K562 (cell line): ENCODE results near the gene LRRC51. TPM values are rescaled to one million over a fixed set of nuclear protein-coding genes. Genes with fewer than 3 reads are reported as not detected.
A peak's percentile ranks its signal among the peaks of the same experiment; 100 is the strongest.

Source experiments
- ARID4B ChIP-seq: sonication (generic); formaldehyde crosslinking; IDR thresholded peaks from 2 replicates; pipeline ENCODE4 v1.8.0; 2022; ENCODE audit warnings: mild to moderate bottlenecking, missing genetic modification reagents
- ARNT ChIP-seq, 2 experiments: fragments of 450-650 bp; IDR thresholded peaks; 2 replicates each; pipeline ENCODE4 v1.6.1; 2016; ENCODE audit warnings: mild to moderate bottlenecking in 1 of 2
- BRD4 ChIP-seq: fragments of 200-600 bp; sonication (generic); IDR thresholded peaks from 2 replicates; pipeline ENCODE4 v1.6.1; 2017; ENCODE audit warnings: inconsistent platforms
- FOXJ2 ChIP-seq: fragments of 200-800 bp; sonication (Bioruptor generic); IDR thresholded peaks from 2 replicates; pipeline ENCODE4 v1.6.1; 2016; ENCODE audit warnings: missing genetic modification characterization, missing compliant biosample characterization
- MAFG ChIP-seq: fragments of 450-650 bp; conservative IDR thresholded peaks from 2 replicates; pipeline ENCODE4 v1.6.1; 2016; ENCODE audit warnings: missing genetic modification characterization, missing compliant biosample characterization
- NBN ChIP-seq: fragments of 450-650 bp; IDR thresholded peaks from 2 replicates; pipeline ENCODE4 v1.6.1; 2016; ENCODE audit warnings: low read depth, mild to moderate bottlenecking
- RAD21 ChIP-seq, 2 experiments: fragments of 250-450 bp in 1 of 2; fragments of 450-650 bp in 1 of 2; sonication (Bioruptor Pico) in 1 of 2; formaldehyde crosslinking in 1 of 2; IDR thresholded peaks in 1 of 2; conservative IDR thresholded peaks in 1 of 2; 2 replicates each; pipeline versions ENCODE4 v1.4.0 to v1.8.0; 2020 to 2022; ENCODE audit warnings: mild to moderate bottlenecking in 2 of 2, moderate library complexity in 1 of 2
- RHOXF2B ChIP-seq: fragments of 250-450 bp; sonication (Bioruptor Pico); conservative IDR thresholded peaks from 2 replicates; pipeline ENCODE4 v1.5.1; 2021
- SOX6 ChIP-seq: fragments of 450-650 bp; IDR thresholded peaks from 2 replicates; pipeline ENCODE4 v1.6.1; 2014; ENCODE audit warnings: mild to moderate bottlenecking
- THRAP3 ChIP-seq: fragments of 450-650 bp; IDR thresholded peaks from 2 replicates; pipeline ENCODE4 v1.6.1; 2016; ENCODE audit warnings: mild to moderate bottlenecking, inconsistent platforms, borderline replicate concordance
- ZBED1 ChIP-seq: IDR thresholded peaks from 2 replicates; pipeline ENCODE4 v1.6.1; 2014
- ZBTB43 ChIP-seq: sonication (generic); formaldehyde crosslinking; IDR thresholded peaks from 2 replicates; pipeline ENCODE4 v1.8.0; 2023; ENCODE audit warnings: mild to moderate bottlenecking, missing genetic modification reagents
- ZNF175 ChIP-seq: fragments of 200-800 bp; sonication (Bioruptor generic); IDR thresholded peaks from 2 replicates; pipeline ENCODE4 v1.6.1; 2016; ENCODE audit warnings: low read depth, mild to moderate bottlenecking, missing genetic modification characterization, missing compliant biosample characterization
- ZNF408 ChIP-seq: fragments of 250-450 bp; sonication (Bioruptor Pico); IDR thresholded peaks from 2 replicates; pipeline ENCODE4 v1.4.0; 2020; ENCODE audit warnings: low read depth, mild to moderate bottlenecking, moderate library complexity
- ZNF444 ChIP-seq: fragments of 250-450 bp; sonication (Bioruptor Pico); IDR thresholded peaks from 2 replicates; pipeline ENCODE4 v1.4.0; 2020; ENCODE audit warnings: mild to moderate bottlenecking, moderate library complexity
- ZNF75A ChIP-seq: fragments of 450-650 bp; formaldehyde crosslinking; IDR thresholded peaks from 2 replicates; pipeline ENCODE4 v1.4.0; 2020; ENCODE audit warnings: mild to moderate bottlenecking
- polyA plus RNA-seq, 8 experiments: library from polyadenylated mRNA; depleted of rRNA in 4 of 8; stranded (reverse) in 5 of 8; unstranded in 3 of 8; fragments of >200 nt; fragmentation: Nextera tagmentation in 2 of 8; fragmentation: Illumina TruSeq in 1 of 8; extraction: Ambion mirVana in 2 of 8; extraction: Trizol in 1 of 8; gene quantifications; 2 replicates each; pipeline versions ENCODE4 v1.2.1 to v1.2.3, GENCODE V29; 2011 to 2014; ENCODE audit warnings: inconsistent platforms in 1 of 8, missing spikeins in 1 of 8
- total RNA-seq, 7 experiments: library from RNA; depleted of rRNA in 6 of 7; stranded (reverse); fragments of >200 nt in 6 of 7; fragmentation: Illumina TruSeq in 2 of 7; extraction: Trizol in 2 of 7; gene quantifications; 2 replicates each; pipeline versions ENCODE4 v1.2.1 to v1.2.3, GENCODE V29; 2011 to 2021; ENCODE audit warnings: low replicate concordance in 1 of 7
- TF ChIP-seq, protein P1 (sequence below), 3 experiments: fragments of 200-800 bp in 1 of 3; sonication (Bioruptor generic) in 1 of 3; sonication (generic) in 1 of 3; formaldehyde crosslinking in 1 of 3; IDR thresholded peaks; 2 replicates each; pipeline versions ENCODE4 v1.6.1 to v1.8.0; 2016 to 2022; ENCODE audit warnings: mild to moderate bottlenecking in 2 of 3, missing compliant biosample characterization in 2 of 3, missing genetic modification characterization in 2 of 3, missing genetic modification reagents in 1 of 3
- TF ChIP-seq, protein P2 (sequence below), 2 experiments: fragments of 450-650 bp; IDR thresholded peaks; 2 replicates each; pipeline ENCODE4 v1.6.1; 2016

LRRC51 gene
- total and polyA plus RNA-seq, 9 of the 15 experiments (the other 6 are each of a cell fraction or from before 2014, with no cell fraction given): 4.7 to 10.6 (median 5.6) TPM

DNA sequence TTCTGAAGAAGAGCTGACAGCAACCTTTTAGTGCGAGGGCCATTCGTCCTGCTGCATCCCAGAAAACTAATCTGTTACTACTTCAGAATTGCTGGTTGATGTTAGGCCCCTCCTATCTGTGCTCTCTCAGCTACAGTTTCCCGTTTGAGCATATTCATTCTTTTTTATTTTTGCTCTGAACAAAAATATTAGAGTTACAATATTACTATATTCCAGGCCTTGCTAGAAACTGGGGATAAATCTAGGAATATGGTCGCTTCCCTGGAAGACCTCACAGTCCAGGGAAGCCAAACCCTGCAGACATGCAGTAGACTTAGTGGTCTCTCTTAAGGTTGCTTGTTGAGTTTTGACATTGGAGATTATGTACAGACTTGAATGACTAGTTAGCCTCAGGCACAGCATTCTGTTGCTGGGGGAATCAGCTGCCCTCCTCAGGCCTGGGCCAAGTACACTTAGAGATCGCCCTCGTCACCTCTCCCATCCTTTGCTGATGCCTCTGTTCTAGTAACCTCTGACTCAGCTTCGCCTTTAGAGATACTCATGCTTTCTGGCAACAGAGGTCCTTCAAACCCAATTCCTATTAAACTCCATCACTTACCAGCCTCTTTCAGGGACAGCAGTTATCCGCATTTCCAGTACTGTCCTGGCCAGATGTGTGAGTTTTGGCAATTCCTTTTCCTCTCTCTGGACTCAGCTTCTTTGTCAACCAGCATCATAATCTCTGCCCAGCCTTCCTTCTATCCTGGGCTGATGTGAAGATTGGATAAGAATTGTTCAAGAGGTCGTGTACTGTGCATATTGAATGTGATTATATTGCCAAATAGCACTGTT lies 32.5 kb downstream of the LRRC51 start (continued):
- TF ChIP-seq, protein P1, sequence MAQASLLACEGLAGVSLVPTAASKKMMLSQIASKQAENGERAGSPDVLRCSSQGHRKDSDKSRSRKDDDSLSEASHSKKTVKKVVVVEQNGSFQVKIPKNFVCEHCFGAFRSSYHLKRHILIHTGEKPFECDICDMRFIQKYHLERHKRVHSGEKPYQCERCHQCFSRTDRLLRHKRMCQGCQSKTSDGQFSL (CRISPR knock-in tag; IDR thresholded peaks at IDR 0.05): no peak
- TF ChIP-seq, protein P1 (tag; IDR thresholded peaks at IDR 0.05): peak in 1 of 2 experiments; percentile 44; a peak in 1 of 4 replicates
- peak; percentile 37; the same call in 1 of the 2 replicates for TF ChIP-seq ZNF75A (CRISPR knock-in tag)
- TF ChIP-seq RHOXF2B: no peak
- TF ChIP-seq MAFG (tag): 0 out of 2 replicates have a peak, but pooled peaks have one; percentile 19
- peak in 1 of 2 experiments; percentile 78; a peak in 2 of 4 replicates for TF ChIP-seq ARNT (IDR thresholded peaks at IDR 0.05)
- TF ChIP-seq ZBTB43 (CRISPR knock-in tag): no peak
- TF ChIP-seq ZBED1: no peak
- peak; percentile 65; the same call in 1 of the 2 replicates for TF ChIP-seq NBN
- TF ChIP-seq ARID4B: 0 out of 2 replicates have a peak, but pooled peaks have one; percentile 36
- 0 out of 2 replicates have a peak, but pooled peaks have one; percentile 20 for TF ChIP-seq ZNF175 (CRISPR knock-in tag)
- TF ChIP-seq FOXJ2: 0 out of 2 replicates have a peak, but pooled peaks have one; percentile 5
- TF ChIP-seq BRD4: peak; percentile 79
- 0 out of 4 replicates have a peak, but pooled peaks of 1 of the 2 experiments have one; percentile 1 for TF ChIP-seq RAD21 (CRISPR knock-in tag; conservative IDR thresholded peaks at IDR 0.05 in 1 of 2, IDR thresholded peaks at IDR 0.05 in 1 of 2)
- TF ChIP-seq ZNF408 (CRISPR knock-in tag): no peak
- TF ChIP-seq, protein P2, sequence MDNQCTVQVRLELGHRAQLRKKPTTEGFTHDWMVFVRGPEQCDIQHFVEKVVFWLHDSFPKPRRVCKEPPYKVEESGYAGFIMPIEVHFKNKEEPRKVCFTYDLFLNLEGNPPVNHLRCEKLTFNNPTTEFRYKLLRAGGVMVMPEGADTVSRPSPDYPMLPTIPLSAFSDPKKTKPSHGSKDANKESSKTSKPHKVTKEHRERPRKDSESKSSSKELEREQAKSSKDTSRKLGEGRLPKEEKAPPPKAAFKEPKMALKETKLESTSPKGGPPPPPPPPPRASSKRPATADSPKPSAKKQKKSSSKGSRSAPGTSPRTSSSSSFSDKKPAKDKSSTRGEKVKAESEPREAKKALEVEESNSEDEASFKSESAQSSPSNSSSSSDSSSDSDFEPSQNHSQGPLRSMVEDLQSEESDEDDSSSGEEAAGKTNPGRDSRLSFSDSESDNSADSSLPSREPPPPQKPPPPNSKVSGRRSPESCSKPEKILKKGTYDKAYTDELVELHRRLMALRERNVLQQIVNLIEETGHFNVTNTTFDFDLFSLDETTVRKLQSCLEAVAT (IDR thresholded peaks at IDR 0.05): peak in 1 of 2 experiments; percentile 61; a peak in 2 of 4 replicates
- TF ChIP-seq ZNF444 (CRISPR knock-in tag): no peak
- 0 out of 2 replicates have a peak, but pooled peaks have one; percentile 23 for TF ChIP-seq SOX6
- TF ChIP-seq THRAP3: no peak
